Keratinocyte (primary cell): ENCODE measurements around the gene INPP5B.

Experiments
- EZH2 ChIP-seq: IDR thresholded peaks from one replicate; pipeline ENCODE4 v1.6.1; 2012; ENCODE audit warnings: inconsistent platforms, mild to moderate bottlenecking, low read length, moderate library complexity
- TF ChIP-seq, protein P1 (sequence below), 3 experiments: IDR thresholded peaks in 1 of 3; conservative IDR thresholded peaks in 1 of 3; optimal IDR thresholded peaks in 1 of 3; 2 replicates in 2 of 3; 3 replicates in 1 of 3; pipeline versions ENCODE3 to v1.5.1; 2011; ENCODE audit warnings: low read length in 3 of 3, mild to moderate bottlenecking in 3 of 3, moderate library complexity in 2 of 3, control low read depth in 1 of 3, inconsistent platforms in 1 of 3; ENCODE audit not compliant: insufficient read depth in 2 of 3; ENCODE audit errors: extremely low read depth in 1 of 3

- TF ChIP-seq, protein P1, sequence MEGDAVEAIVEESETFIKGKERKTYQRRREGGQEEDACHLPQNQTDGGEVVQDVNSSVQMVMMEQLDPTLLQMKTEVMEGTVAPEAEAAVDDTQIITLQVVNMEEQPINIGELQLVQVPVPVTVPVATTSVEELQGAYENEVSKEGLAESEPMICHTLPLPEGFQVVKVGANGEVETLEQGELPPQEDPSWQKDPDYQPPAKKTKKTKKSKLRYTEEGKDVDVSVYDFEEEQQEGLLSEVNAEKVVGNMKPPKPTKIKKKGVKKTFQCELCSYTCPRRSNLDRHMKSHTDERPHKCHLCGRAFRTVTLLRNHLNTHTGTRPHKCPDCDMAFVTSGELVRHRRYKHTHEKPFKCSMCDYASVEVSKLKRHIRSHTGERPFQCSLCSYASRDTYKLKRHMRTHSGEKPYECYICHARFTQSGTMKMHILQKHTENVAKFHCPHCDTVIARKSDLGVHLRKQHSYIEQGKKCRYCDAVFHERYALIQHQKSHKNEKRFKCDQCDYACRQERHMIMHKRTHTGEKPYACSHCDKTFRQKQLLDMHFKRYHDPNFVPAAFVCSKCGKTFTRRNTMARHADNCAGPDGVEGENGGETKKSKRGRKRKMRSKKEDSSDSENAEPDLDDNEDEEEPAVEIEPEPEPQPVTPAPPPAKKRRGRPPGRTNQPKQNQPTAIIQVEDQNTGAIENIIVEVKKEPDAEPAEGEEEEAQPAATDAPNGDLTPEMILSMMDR (optimal IDR thresholded peaks at IDR 0.05 in 1 of 3, IDR thresholded peaks at IDR 0.05 in 1 of 3, conservative IDR thresholded peaks at IDR 0.05 in 1 of 3; ENCODE audit: extremely low read depth in 1 of 3, insufficient read depth in 2 of 3, low read length in 3 of 3), result no peak
- no peak for TF ChIP-seq EZH2
Measured at GRCh38 chr1:37922767-37923550, 23.9 kb downstream of the INPP5B start.
